ENCODE results near the gene TMEM59.
A peak's percentile ranks its signal among the peaks of the same experiment; 100 is the strongest.
"Not testable (repeated sequence)": the region's sequence is repeated elsewhere in the genome, so short reads cannot be mapped to it uniquely, and the experiment has no call there.

TMEM59 gene

GRCh38 chr1:54011316-54012007 is 41.5 kb downstream of the TMEM59 start:
- no peak for DNase-seq

DNA sequence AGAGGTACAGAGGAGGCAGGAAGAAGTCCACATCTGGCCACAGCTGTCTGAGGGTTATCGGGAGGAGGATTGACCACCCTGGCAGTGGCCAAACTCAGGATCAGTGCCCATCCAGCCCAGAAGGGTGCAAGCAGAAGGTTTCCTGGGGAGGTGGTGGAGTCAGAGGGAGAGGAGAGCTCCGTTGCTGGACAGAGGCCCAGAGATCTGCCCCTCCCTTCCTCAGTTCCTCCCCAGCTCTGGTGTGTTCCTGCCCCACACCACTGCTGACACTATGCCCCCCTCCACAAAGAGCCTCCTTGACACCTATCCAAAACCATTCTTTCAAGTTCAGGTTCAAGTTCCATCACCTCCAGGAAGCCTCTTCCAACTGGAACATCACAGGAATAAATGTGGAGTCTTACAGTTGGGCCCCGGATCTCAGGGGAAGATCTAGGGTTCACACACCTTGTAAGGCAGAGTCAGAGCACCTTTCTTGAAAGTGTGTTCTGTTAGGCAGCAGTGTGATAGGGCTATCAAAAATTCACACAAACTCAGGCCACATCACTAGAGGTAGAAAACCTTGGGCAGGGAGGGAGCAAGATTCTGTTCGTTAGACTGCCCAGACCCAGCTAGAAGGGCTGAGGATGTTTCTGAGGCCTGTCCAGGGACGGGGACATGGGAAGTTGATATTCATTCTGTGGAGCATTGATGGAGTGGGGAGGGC is 42.4 kb downstream of the TMEM59 start:
- DNase-seq, result no peak

GRCh38 chr1:54009406-54009805 is 43.6 kb downstream of the TMEM59 start:
- DNase-seq, result no peak

DNA sequence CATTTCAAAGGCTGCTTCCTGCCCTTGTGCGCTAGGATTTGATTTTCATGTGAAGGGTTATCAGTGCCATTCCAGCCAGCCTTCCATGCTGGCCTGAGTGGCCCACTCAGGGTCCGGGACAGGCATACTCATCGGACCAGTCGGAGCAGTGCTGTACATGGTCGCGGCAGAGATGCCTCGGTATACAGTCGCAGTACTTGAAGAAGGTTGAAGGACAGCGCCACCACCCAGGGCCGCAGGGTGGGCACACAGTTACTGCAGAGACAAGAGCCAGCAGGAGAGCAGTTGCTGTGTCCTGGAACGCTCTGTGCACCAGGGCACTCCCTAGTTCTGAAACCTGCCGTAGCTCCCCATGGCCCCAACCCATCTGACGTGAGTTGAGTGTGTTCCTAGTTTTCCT is 44.1 kb downstream of the TMEM59 start:
- no peak for DNase-seq

DNA sequence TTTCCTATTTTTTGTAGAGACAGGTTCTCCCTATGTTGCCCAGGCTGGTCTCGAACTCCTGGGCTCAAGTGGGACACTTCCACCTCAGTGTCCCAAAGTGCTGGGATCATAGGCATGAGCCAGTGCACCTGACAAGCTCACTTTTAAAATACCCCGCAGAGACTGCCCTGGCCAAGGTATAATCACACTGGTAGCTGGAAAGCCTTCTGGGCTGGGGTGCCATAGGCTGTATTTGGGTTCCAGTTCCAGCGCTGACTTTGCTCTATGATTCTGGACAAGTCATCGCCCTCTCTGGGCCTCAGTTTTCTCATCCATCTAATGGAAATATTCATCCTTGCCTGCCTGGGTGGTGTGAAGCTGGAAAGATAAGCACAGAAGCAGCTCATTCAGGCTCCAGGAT is 45.4 kb downstream of the TMEM59 start:
- DNase-seq, result no peak

- no peak for DNase-seq
These were observed 46.5 kb downstream of the TMEM59 start for GRCh38 chr1:54006508-54006907.

- no peak for DNase-seq
These were observed 48.4 kb downstream of the TMEM59 start for GRCh38 chr1:54004481-54005049.

GRCh38 chr1:54003750-54004480 is 49.1 kb downstream of the TMEM59 start:
- not testable (repeated sequence) for DNase-seq

- DNase-seq, result no peak
These were observed 49.8 kb downstream of the TMEM59 start for GRCh38 chr1:54003249-54003646.

GRCh38 chr1:54002544-54003248 is 50.3 kb downstream of the TMEM59 start:
- no peak for DNase-seq

DNA sequence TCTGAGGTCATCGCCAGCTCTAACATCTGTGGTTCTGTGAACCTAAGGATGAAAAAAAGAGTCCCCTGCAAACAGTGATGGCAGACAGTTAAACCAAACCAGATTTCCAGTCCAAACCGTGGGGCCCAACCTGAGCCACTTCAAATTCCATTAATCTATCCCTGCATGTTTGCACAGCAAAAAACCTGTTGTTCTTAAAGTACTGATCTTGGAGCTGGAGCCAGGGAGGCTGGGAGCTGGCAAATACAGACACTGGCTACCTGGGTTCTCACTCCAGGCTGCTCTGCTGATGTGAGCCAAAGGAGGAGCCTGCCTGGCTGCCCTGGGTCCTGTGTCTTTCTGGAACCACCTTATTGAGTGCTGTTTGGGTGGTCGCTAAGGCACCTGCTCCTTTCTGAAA is 51.4 kb downstream of the TMEM59 start:
- DNase-seq, result peak; percentile 36 to 74 (median 72)

- DNase-seq, result no peak
These were observed 53.1 kb downstream of the TMEM59 start for GRCh38 chr1:53999920-54000319.

DNA sequence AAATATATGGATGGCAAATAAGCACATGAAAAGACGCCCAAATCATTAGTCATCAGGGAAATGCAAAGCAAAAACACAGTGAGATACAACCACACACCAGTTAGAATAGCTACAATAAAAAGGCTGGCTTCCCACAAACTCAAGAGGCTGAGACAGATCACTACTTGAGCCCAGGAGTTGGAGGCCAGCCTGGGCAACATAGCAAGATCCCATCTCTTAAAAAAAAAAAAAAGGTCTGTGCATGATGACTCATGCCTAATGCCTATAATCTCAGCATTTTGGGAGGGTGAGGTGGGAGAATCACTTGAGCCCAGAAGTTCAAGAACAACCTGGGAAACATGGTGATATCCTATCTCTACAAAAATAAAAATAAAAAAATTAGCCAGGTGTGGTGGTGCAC is 54.8 kb downstream of the TMEM59 start:
- DNase-seq, result no peak

GRCh38 chr1:53995683-53996082 is 57.3 kb downstream of the TMEM59 start:
- no peak for DNase-seq

- DNase-seq, result not testable (repeated sequence)
These were observed 58.5 kb downstream of the TMEM59 start for GRCh38 chr1:53994516-53994915.

DNA sequence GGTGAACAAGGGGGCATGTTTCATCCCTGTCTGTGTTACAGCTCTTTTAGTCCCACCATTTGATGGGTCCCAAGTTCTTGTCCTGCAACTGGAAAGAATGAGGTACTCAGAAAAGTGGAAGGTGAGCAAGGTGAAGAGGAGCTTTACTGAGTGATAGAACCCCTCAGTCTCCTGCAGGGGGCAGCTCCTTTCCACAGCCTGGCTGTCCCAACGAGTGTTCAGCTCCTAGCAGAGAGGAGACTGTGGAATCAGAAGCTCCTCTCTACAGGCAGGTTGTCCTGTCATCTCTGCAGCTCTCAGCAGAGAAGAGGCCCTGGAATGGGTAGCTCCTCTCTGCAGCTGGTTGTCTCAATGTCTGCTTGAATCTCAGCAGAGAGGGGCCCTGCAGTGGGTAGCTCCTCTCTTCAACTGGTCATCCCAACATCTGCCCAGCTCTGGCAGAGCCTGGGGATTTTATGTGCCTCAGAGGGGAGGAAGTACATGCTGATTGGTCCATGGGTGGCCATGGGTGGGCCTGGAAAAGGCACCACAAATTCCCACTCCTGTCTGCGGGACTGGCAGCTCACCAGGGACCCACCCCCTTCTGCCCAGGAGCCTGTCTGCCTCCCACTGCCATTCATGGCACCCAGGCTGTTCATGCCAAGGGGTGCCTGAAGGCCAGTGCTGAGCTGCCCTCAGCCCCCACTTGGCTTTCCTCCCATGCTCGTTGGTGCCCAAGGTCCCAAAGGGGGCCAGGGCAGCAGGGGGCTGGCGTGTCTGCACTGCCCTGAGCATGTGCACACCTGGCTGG is 60.7 kb downstream of the TMEM59 start:
- DNase-seq, result no peak

GRCh38 chr1:53987880-53988279 is 65.1 kb downstream of the TMEM59 start:
- peak in 1 of 3 experiments; percentile 21 for DNase-seq

GRCh38 chr1:53986458-53986857 is 66.5 kb downstream of the TMEM59 start:
- no peak for DNase-seq

- DNase-seq, result peak in 1 of 3 experiments; percentile 27
These were observed 68.3 kb downstream of the TMEM59 start for GRCh38 chr1:53984726-53985125.

DNA sequence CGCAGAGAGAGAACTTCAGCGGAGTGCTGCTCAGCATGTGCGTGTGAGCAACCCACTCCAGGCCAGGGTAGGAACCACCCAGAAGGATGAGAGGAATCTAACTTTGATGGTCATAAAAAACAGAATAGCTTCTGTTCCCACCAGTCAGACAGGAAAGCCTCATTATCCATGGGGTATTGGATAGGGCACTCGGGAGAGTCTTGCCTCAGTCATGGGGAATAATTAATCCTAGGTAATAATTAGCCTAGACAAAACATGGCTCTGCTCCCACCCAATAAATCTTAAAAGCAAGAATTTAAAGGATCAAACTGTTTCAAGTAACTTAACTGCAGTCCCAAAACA is 70.3 kb downstream of the TMEM59 start:
- peak in 2 of 3 experiments; percentile 34 to 41 for DNase-seq

- DNase-seq, result peak in 2 of 3 experiments; percentile 34 to 41
These were observed 70.8 kb downstream of the TMEM59 start for GRCh38 chr1:53982034-53982762.
